ENCODE measurements around the gene BRIP1.

Gene BRIP1

DNA sequence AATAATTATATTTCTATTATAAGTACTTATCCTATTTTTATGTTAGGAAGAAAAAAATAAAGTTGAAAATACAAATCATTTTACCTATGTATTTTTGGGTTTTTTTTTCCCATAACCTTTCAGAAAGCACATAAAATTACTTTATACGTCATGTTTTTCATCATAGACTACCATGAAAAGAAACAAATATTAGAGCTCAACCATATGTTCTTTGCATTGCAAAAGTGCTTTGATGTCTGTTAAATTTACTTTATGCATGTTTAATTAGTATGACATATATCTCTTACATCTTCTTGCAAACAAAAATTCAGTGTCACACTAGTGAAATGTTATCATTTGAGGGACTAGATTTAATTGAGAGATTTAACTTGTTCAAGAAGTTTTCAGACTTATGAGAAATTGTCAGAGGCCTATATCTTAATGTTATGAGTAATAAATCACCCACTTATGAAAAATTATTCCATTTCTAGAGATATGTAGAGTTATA, 24.0 kb downstream of the BRIP1 start:
- no peak overlapping the region for H3K4me3 ChIP-seq (ENCODE audit: low read length)
- no peaks in the 10 kb centered on the region for H3K27me3 ChIP-seq (ENCODE audit: low read depth, low read length)
- H3K4me2 ChIP-seq (ENCODE audit: low read length): no peak overlapping the region
- no peaks in the 10 kb centered on the region for H3K9me3 ChIP-seq (ENCODE audit: insufficient read depth, low read length)
- no peaks in the 10 kb centered on the region for H3K4me1 ChIP-seq (ENCODE audit: low read length)
- TF ChIP-seq CTCF (IDR thresholded peaks at IDR 0.05; ENCODE audit: low read depth, low read length) (no peak), EZH2phosphoT487 (IDR thresholded peaks at IDR 0.05; ENCODE audit: low read depth) (no peak)
- no peak overlapping the region for H2AFZ ChIP-seq (ENCODE audit: low read depth, low read length)
- H4K20me1 ChIP-seq (ENCODE audit: insufficient read depth, low read length): no peaks in the 10 kb centered on the region
- H3K36me3 ChIP-seq (replicated peaks; ENCODE audit: low read depth, low read length): peaks cover 12% of the 10 kb centered on the region
- no peak overlapping the region for H3K27ac ChIP-seq (ENCODE audit: low read length)
- H3K9ac ChIP-seq (ENCODE audit: low read length): no peak overlapping the region
- H3K79me2 ChIP-seq (ENCODE audit: low read length): no peaks in the 10 kb centered on the region

- Histone ChIP-seq H2AFZ (ENCODE audit: low read depth, low read length) (no peak overlapping the region), H3K4me2 (ENCODE audit: low read length) (no peak overlapping the region), H3K27ac (ENCODE audit: low read length) (no peak overlapping the region), H3K36me3 (replicated peaks; ENCODE audit: low read depth, low read length) (peaks cover 9% of the 10 kb centered on the region), H3K9ac (ENCODE audit: low read length) (no peak overlapping the region), H3K79me2 (ENCODE audit: low read length) (no peaks in the 10 kb centered on the region), H3K4me1 (ENCODE audit: low read length) (no peaks in the 10 kb centered on the region), H3K9me3 (ENCODE audit: insufficient read depth, low read length) (no peaks in the 10 kb centered on the region), H3K4me3 (ENCODE audit: low read length) (no peak overlapping the region), H4K20me1 (ENCODE audit: insufficient read depth, low read length) (no peaks in the 10 kb centered on the region), H3K27me3 (ENCODE audit: low read depth, low read length) (no peaks in the 10 kb centered on the region)
- TF ChIP-seq CTCF (IDR thresholded peaks at IDR 0.05; ENCODE audit: low read depth, low read length): peak; percentile 67
- no peak for TF ChIP-seq EZH2phosphoT487 (IDR thresholded peaks at IDR 0.05; ENCODE audit: low read depth)
These were observed 25.9 kb downstream of the BRIP1 start for GRCh38 chr17:61837175-61838051.

DNA sequence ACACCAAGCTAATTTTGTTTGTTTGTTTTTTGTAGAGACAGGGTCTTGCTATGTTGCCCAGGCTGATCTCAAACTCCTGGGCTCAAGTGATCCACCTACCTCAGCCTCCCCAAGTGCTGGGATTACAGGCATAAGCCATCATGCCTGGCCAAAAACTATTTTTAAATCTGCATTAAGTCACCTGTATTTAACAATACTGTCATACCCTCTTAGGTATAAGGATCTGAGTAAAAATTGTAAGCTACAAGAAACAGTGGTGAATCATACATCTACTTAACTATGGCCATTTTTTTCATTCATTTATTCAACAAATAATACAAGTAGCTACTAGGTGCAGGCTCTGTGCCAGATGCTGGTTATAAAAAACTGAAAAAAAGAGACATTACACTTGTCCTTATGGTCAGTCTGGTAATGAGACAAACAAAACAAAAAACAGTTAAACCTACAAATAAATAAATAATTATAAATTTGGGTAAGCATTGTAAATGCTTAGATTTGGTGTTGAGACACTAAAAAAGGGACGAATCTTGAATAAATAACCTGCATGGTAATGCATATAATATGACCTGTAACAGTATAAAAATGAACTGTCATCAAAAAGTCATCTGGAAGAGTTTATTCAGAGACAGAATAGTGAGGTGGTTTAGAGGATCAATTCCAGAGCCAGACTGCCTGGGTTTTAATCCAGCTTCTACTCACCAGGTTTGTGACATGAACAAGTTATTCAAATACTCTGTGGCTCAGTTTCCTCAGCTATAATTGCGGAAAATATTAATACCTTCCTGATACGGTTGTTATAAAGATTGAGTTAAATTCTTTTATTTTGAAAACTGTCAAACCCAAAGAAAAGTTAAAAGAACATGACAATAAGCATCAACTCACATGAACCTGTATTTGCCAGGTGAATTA, 26.8 kb downstream of the BRIP1 start:
- Histone ChIP-seq H3K4me2 (ENCODE audit: low read length) (no peak overlapping the region), H3K27ac (ENCODE audit: low read length) (no peak overlapping the region), H3K27me3 (ENCODE audit: low read depth, low read length) (no peaks in the 10 kb centered on the region), H3K4me1 (ENCODE audit: low read length) (no peaks in the 10 kb centered on the region), H3K79me2 (ENCODE audit: low read length) (no peaks in the 10 kb centered on the region), H3K9ac (ENCODE audit: low read length) (no peak overlapping the region), H2AFZ (ENCODE audit: low read depth, low read length) (no peak overlapping the region), H3K36me3 (replicated peaks; ENCODE audit: low read depth, low read length) (peaks cover 6% of the 10 kb centered on the region), H4K20me1 (ENCODE audit: insufficient read depth, low read length) (no peaks in the 10 kb centered on the region), H3K9me3 (ENCODE audit: insufficient read depth, low read length) (no peaks in the 10 kb centered on the region), H3K4me3 (ENCODE audit: low read length) (no peak overlapping the region)
- TF ChIP-seq EZH2phosphoT487 (IDR thresholded peaks at IDR 0.05; ENCODE audit: low read depth) (no peak), CTCF (IDR thresholded peaks at IDR 0.05; ENCODE audit: low read depth, low read length) (no peak)

DNA sequence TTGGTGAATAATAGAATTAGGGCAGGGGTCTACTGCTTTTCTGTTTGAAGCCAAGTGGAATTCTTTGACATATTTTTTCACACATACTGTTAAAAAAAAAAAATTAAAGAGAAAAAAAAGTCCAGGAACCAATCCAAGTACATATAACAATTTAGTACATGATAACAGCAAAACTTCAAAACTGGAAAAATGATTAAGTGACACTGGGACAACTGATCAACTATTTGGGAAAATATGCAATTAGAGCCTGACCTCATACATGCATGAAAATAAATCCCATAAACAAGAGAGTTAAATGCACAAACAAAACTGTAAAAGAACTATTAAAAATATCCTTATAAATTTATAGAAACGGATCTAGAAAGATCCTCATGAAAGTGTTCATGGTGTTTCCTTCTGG, 27.7 kb downstream of the BRIP1 start:
- H3K36me3 ChIP-seq (replicated peaks; ENCODE audit: low read depth, low read length): peaks cover 6% of the 10 kb centered on the region
- H3K4me3 ChIP-seq (ENCODE audit: low read length): no peak overlapping the region
- no peak overlapping the region for H3K27ac ChIP-seq (ENCODE audit: low read length)
- H2AFZ ChIP-seq (ENCODE audit: low read depth, low read length): no peak overlapping the region
- H3K4me2 ChIP-seq (ENCODE audit: low read length): no peak overlapping the region
- H3K4me1 ChIP-seq (ENCODE audit: low read length): no peaks in the 10 kb centered on the region
- H3K9me3 ChIP-seq (ENCODE audit: insufficient read depth, low read length): no peaks in the 10 kb centered on the region
- H3K27me3 ChIP-seq (ENCODE audit: low read depth, low read length): no peaks in the 10 kb centered on the region
- H3K9ac ChIP-seq (ENCODE audit: low read length): no peak overlapping the region
- no peak for TF ChIP-seq CTCF (IDR thresholded peaks at IDR 0.05; ENCODE audit: low read depth, low read length)
- TF ChIP-seq EZH2phosphoT487 (IDR thresholded peaks at IDR 0.05; ENCODE audit: low read depth): no peak
- H3K79me2 ChIP-seq (ENCODE audit: low read length): no peaks in the 10 kb centered on the region
- H4K20me1 ChIP-seq (ENCODE audit: insufficient read depth, low read length): no peaks in the 10 kb centered on the region

Measured in OCI-LY3 (cell line).